ENCODE data around the gene HSDL1. TPM values are rescaled to one million over a fixed set of nuclear protein-coding genes. Genes with fewer than 3 reads are reported as not detected.

Gene HSDL1
- total RNA-seq, 4 donors from 2014 or later: 20.2 to 26.8 (median 22.6) TPM

GRCh38 chr16:84183572-84183875 is 38.5 kb upstream of the HSDL1 start:
- Histone ChIP-seq H3K27ac (peak overlapping the region in 3 of 4 donors; percentile 62 to 82 (median 81)), H3K4me1 (peaks cover 0 to 8% of the 10 kb centered on the region in 2 donors), H3K36me3 (peaks cover 0 to 52% of the 10 kb centered on the region in 2 donors), H3K9me3 (no peaks in the 10 kb centered on the region), H3K27me3 (no peaks in the 10 kb centered on the region), H3K4me3 (no peak overlapping the region)
- intact Hi-C loops (cut with DNase I; ENCODE audit: low total_unique reads): no loop called here
- in situ Hi-C loops (cut with MboI; ENCODE audit: low sequenced_read_pairs in 4 of 4): loop anchor here in 3 of 4 donors (10.0 to 25.0 kb wide), 5 partner anchors 96 to 371 kb away; partner anchors contain the start of genes OSGIN1 (in 2 of the 3), HSBP1 (in 1 of the 3) and NECAB2 (in 1 of the 3)
- TF ChIP-seq CTCF (IDR thresholded peaks at IDR 0.05 in 4 of 5, conservative IDR thresholded peaks at IDR 0.05 in 1 of 5) (no peak), POLR2A (IDR thresholded peaks at IDR 0.05) (no peak)
- ATAC-seq (no peak), DNase-seq (no peak)

DNA sequence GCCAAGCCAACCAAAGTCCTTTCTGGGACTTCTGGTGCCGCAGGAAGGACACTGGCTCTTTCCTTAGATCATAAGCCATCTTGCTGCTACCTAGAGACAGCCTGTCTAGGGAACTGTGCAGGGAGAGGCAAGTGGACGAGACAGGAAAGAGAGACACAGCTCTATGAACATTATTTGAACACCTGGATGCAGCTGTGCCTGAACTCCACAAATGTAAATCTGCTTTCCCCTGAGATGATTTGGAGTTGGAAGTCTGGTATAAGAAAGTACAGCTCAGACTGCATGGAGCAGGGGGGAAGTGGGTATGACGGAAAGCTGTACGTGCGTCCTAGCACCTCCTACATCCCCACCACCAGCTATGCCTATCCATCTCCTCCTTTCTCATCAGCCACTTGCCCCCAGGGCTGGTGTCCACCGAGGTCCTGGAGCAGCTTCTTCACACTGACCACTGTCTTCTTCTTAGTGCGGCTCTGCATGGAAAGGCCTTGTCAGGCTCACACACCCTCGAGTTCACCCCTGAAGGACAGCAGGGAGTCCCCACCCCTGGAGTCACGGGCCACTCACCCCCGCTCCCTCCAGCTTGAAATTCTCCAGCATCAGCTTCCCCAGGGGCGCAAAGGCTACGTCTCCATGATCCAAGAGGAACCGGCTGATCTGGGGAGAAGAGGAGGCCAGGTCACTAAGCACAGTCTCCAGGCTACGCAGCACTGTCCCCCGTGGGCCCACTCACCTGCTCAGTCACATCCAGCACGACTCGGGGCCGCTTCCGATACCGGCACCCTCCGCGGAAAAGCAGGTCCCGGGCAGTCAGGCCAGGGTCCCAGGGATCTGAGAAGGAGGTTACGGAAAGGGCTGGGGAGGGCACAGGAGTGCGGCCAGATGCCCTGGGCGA is 37.9 kb upstream of the HSDL1 start:
- peak overlapping the region in 3 of 4 donors; percentile 62 to 82 (median 81) for H3K27ac ChIP-seq
- peaks cover 0 to 58% of the 10 kb centered on the region in 2 donors for H3K36me3 ChIP-seq
- no peaks in the 10 kb centered on the region for H3K9me3 ChIP-seq
- H3K27me3 ChIP-seq: no peaks in the 10 kb centered on the region
- no peak overlapping the region for H3K4me3 ChIP-seq
- intact Hi-C loops (cut with DNase I; ENCODE audit: low total_unique reads) (no loop called here), in situ Hi-C loops (cut with MboI; ENCODE audit: low sequenced_read_pairs in 4 of 4) (loop anchor here in 3 of 4 donors (10.0 to 25.0 kb wide), 5 partner anchors 96 to 371 kb away; partner anchors contain the start of genes OSGIN1 (in 2 of the 3), HSBP1 (in 1 of the 3) and NECAB2 (in 1 of the 3))
- peaks cover 0 to 8% of the 10 kb centered on the region in 2 donors for H3K4me1 ChIP-seq
- no peak for TF ChIP-seq CTCF (IDR thresholded peaks at IDR 0.05 in 4 of 5, conservative IDR thresholded peaks at IDR 0.05 in 1 of 5)
- no peak for TF ChIP-seq POLR2A (IDR thresholded peaks at IDR 0.05)
- ATAC-seq (no peak), DNase-seq (no peak)

GRCh38 chr16:84182104-84182503 is 37.1 kb upstream of the HSDL1 start:
- Histone ChIP-seq H3K4me1 (peaks cover 0 to 8% of the 10 kb centered on the region in 2 donors), H3K27ac (no peak overlapping the region), H3K9me3 (no peaks in the 10 kb centered on the region), H3K4me3 (no peak overlapping the region), H3K36me3 (peaks cover 0 to 60% of the 10 kb centered on the region in 2 donors), H3K27me3 (no peaks in the 10 kb centered on the region)
- no peak for TF ChIP-seq CTCF (IDR thresholded peaks at IDR 0.05 in 4 of 5, conservative IDR thresholded peaks at IDR 0.05 in 1 of 5)
- no peak for TF ChIP-seq POLR2A (IDR thresholded peaks at IDR 0.05)
- intact Hi-C loops (cut with DNase I; ENCODE audit: low total_unique reads): no loop called here
- ATAC-seq (no peak), DNase-seq (no peak)
- in situ Hi-C loops (cut with MboI; ENCODE audit: low sequenced_read_pairs in 4 of 4): loop anchor here in 3 of 4 donors (10.0 to 25.0 kb wide), 5 partner anchors 95 to 370 kb away; partner anchors contain the start of genes OSGIN1 (in 2 of the 3), HSBP1 (in 1 of the 3) and NECAB2 (in 1 of the 3)

GRCh38 chr16:84181144-84181915 is 36.4 kb upstream of the HSDL1 start:
- peaks cover 0 to 60% of the 10 kb centered on the region in 2 donors for H3K36me3 ChIP-seq
- no peaks in the 10 kb centered on the region for H3K27me3 ChIP-seq
- ATAC-seq (no peak), DNase-seq (no peak)
- H3K4me1 ChIP-seq: peaks cover 0 to 8% of the 10 kb centered on the region in 2 donors
- no peak overlapping the region for H3K4me3 ChIP-seq
- in situ Hi-C loops (cut with MboI; ENCODE audit: low sequenced_read_pairs in 4 of 4) (loop anchor here in 3 of 4 donors (10.0 to 25.0 kb wide), 5 partner anchors 94 to 369 kb away; partner anchors contain the start of genes OSGIN1 (in 2 of the 3), HSBP1 (in 1 of the 3) and NECAB2 (in 1 of the 3)), intact Hi-C loops (cut with DNase I; ENCODE audit: low total_unique reads) (no loop called here)
- H3K27ac ChIP-seq: peak overlapping the region in 1 of 4 donors; percentile 20
- TF ChIP-seq CTCF (IDR thresholded peaks at IDR 0.05 in 4 of 5, conservative IDR thresholded peaks at IDR 0.05 in 1 of 5): no peak
- no peak for TF ChIP-seq POLR2A (IDR thresholded peaks at IDR 0.05)
- no peaks in the 10 kb centered on the region for H3K9me3 ChIP-seq
